ENCODE measurements around the gene NAA10. TPM values are rescaled to one million over a fixed set of nuclear protein-coding genes. Genes with fewer than 3 reads are reported as not detected.

Gene NAA10
- total and polyA plus RNA-seq, 5 experiments from 2014 or later, result 66.8 to 80.8 (median 72.1) TPM

DNA sequence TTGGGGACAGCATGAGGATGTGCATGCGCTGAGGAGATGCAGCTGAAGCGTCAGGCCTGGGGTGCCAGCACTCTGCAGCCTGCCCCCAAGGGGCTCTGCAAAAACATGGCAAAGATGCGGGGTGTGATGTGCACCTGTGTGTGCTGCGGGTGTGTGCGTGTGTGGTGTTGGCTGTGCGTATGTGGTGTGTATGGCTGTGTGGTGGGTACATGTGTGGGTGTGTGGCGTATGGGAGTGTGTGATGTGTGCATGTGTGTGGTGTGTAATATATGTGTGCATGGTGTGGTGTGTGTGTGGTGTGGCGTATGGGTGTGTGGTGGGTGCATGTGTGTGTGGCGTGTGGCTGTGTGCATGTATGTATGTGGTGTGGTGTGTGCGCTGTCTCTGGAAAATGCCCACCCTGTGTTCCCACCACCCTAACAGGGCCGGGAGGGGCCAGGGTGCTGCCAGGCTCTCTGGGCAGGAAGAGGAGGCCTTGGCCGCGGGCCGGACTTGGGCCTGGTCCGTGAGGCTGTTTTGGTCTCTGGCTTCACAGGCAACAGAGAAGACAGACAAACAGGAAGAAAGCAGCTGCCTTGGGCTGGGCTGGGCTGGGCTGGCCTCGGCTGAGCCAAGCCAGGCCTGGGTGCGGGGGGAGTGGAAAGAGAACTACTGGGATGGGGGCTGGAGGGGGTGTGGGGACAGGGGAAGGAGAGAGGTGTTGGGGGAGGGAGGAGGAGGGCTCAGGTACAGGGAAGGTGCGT is 31.4 kb downstream of the NAA10 start:
- DNase-seq (no peak), ATAC-seq (peak in 1 of 2 donors; percentile 5)
- Mint-ChIP-seq H3K27ac (peak overlapping the region in 9 of 10 donors; percentile 52 to 97 (median 72)), H3K4me1 (peaks cover 27 to 58% (median 51%) of the 10 kb centered on the region in 4 donors), H3K9me3 (peaks cover 0 to 6% (median 0%) of the 10 kb centered on the region in 9 donors), H3K4me3 (peak overlapping the region; percentile 36 to 75 (median 62)), H3K36me3 (peaks cover 0 to 3% (median 0%) of the 10 kb centered on the region in 3 donors), H3K27me3 (peaks cover 0 to 1% (median 0%) of the 10 kb centered on the region in 5 donors)
- POLR2A ChIA-PET, result interaction anchor here (0.6 to 11.6 kb wide), 6 partner anchors 10 to 872 kb away, joined by 3 to 144 read pairs (median 3); partner anchors contain the start of gene ARHGAP4

DNA sequence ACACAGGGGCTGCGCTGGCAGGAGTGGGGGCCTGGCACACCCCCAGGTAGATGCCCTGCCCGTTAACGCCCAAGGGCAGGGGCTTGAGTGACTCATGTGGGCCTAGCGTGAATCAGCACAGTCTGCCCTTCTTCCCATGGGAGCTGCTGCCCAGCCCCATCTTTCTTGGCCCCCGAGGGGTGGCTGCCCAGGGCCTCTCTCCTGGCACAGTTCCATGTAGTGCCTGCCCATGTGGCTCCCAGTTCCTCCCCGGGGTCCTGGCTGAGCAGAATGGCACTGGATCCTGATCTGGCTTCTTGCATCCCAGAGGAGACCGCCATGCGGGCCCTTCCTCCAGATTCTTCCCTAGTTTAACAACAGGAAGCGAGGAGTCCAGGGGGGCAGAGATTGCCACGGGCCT is 32.5 kb downstream of the NAA10 start:
- DNase-seq (no peak), ATAC-seq (no peak)
- Mint-ChIP-seq H3K9me3 (peaks cover 0 to 6% (median 0%) of the 10 kb centered on the region in 9 donors), H3K36me3 (peaks cover 0 to under 1% (median 0%) of the 10 kb centered on the region in 3 donors), H3K4me3 (peak overlapping the region in 2 of 10 donors; percentile 37 to 43), H3K27ac (peak overlapping the region in 1 of 10 donors; percentile 41), H3K27me3 (peaks cover 0 to 1% (median 0%) of the 10 kb centered on the region in 5 donors), H3K4me1 (peaks cover 27 to 58% (median 50%) of the 10 kb centered on the region in 4 donors)
- POLR2A ChIA-PET, result interaction anchor here (0.7 to 11.6 kb wide), 3 partner anchors 22 to 142 kb away, joined by 4 to 144 read pairs (median 4); partner anchors contain the start of gene ARHGAP4

DNA sequence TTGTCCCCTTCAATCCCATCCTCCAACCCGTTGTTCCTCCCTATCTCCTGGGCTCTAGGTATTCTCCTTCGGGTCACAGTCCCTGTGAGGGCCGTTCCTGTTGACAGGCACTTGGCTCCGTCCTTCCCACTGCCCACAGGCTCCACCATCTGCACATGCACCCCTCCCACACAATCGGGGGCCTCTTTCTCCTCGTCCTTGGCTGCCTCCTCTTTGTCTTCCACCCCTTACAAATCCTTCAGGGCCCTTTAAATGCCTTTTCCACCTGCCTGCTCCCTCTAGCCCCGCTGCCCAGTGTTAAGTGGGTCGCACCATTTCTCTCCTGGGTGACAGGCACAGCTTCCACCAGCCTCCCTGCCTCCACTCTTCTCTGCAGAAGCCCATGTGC is 33.1 kb downstream of the NAA10 start:
- ATAC-seq, result no peak
- H3K27ac Mint-ChIP-seq, result peak overlapping the region in 8 of 10 donors; percentile 34 to 84 (median 60)
- POLR2A ChIA-PET, result interaction anchor here (0.7 to 11.6 kb wide), 3 partner anchors 23 to 142 kb away, joined by 4 to 144 read pairs (median 4); partner anchors contain the start of gene ARHGAP4

DNA sequence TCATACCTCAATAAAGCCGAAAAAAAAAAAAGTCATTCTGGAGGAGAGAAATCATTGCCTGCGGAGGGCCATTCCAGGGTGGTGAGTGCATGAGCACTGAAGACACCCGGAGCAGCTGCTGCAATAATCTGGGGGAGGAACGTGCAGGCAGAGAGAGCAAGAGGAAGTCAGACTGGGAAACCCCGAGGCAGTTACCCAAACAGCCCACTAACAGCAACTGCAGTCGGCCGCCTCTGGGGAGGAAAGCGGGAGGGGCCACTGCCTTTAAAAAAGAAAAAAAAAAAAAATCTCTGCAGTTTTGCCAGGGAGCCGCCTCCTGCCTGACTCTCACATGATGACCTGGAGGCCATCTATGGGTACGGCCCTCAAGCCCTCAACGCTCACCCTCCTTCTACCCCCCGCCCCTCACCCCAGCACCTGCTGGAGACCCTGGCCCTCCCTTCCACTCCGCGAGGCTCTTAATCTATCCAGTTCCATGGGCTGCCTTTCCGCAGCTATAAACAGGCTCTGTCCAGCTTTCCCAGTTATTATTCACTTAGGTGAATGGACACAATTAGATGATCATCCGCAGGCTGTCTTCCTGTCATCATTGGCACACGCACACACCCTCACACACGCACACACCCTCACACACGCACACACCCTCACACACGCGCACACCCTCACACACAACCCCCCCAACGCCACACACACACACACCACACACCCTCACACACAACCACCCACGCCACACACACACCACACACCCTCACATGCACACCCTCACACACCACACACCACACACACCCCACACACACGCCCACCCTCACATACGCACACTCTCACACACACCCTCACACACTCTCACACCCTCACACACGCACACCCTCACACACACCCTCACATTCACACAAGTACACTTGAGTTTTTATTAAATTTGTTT is 33.7 kb downstream of the NAA10 start:
- Mint-ChIP-seq H3K27ac (peak overlapping the region in 7 of 10 donors; percentile 9 to 85 (median 37)), H3K27me3 (peaks cover 0 to 1% (median 0%) of the 10 kb centered on the region in 5 donors), H3K4me1 (peaks cover 30 to 57% (median 49%) of the 10 kb centered on the region in 4 donors), H3K4me3 (peak overlapping the region; percentile 3 to 76 (median 64)), H3K36me3 (no peaks in the 10 kb centered on the region), H3K9me3 (peaks cover 0 to 6% (median 0%) of the 10 kb centered on the region in 9 donors)
- POLR2A ChIA-PET, result interaction anchor here (0.7 to 1.4 kb wide), 6 partner anchors 8 to 330 kb away, joined by 3 to 5 read pairs (median 4); no protein-coding TSS in a partner anchor
- peak; percentile 37 to 80 (median 56) for DNase-seq
- ATAC-seq, result peak; percentile 83 to 88

More for the DNA sequence above, 33.1 kb downstream of the NAA10 start:
- peaks cover 0 to 1% (median 0%) of the 10 kb centered on the region in 5 donors for H3K27me3 Mint-ChIP-seq
- no peak for DNase-seq
- H3K36me3 Mint-ChIP-seq, result no peaks in the 10 kb centered on the region
- peaks cover 27 to 58% (median 50%) of the 10 kb centered on the region in 4 donors for H3K4me1 Mint-ChIP-seq
- peaks cover 0 to 6% (median 0%) of the 10 kb centered on the region in 9 donors for H3K9me3 Mint-ChIP-seq
- peak overlapping the region in 8 of 10 donors; percentile 43 to 76 (median 57) for H3K4me3 Mint-ChIP-seq

DNA sequence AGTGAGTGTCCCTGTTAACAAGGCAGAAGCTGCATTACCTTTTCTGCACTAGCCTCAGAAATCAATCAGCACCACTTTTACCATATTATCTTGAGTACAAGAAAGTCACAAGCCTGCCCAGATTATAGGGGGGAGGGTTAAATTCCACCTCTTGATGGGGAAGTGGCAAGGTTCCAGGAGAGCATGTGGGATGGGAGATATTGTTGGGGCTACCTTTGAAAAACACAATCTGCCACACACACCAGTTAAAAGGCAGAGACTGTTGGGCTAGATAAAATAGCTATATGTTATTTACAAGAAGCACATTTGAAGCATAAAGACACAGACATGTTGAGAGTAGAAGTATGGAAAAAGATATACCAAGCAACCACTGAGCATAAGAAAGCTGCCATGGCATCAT is 36.9 kb downstream of the NAA10 start:
- Mint-ChIP-seq H3K9me3 (peaks cover 0 to 7% (median 0%) of the 10 kb centered on the region in 9 donors), H3K4me1 (peaks cover 13 to 31% (median 27%) of the 10 kb centered on the region in 4 donors), H3K4me3 (no peak overlapping the region), H3K27me3 (peaks cover 0 to 1% (median 0%) of the 10 kb centered on the region in 5 donors), H3K27ac (no peak overlapping the region), H3K36me3 (no peaks in the 10 kb centered on the region)
- POLR2A ChIA-PET, result interaction anchor here (0.7 kb wide), 1 partner anchor 430 kb away, joined by 4 read pairs; no protein-coding TSS in a partner anchor
- no peak for DNase-seq
- ATAC-seq, result no peak

DNA sequence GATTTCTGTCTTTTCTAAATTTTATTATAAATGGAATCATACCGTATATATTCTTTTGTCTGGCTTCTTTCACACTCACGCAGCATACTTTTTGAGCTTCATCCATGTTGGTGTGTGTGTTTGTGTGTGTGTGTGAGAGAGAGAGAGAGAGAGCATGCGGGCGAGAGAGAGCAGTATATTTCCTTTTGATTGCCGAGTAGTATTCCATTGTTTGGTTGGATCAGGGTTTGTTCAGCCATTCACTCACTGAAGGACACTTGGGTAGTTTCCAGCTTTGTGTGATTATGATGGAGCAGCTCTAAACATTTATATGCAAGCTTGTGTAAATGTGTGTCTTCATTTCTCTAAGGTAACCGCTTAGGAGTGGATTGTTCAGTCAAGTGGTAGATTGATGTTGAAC is 45.7 kb downstream of the NAA10 start:
- Mint-ChIP-seq H3K4me1 (peaks cover 0 to 11% (median 0%) of the 10 kb centered on the region in 4 donors), H3K36me3 (no peaks in the 10 kb centered on the region), H3K9me3 (peaks cover 0 to 3% (median 0%) of the 10 kb centered on the region in 9 donors), H3K4me3 (no peak overlapping the region), H3K27ac (no peak overlapping the region), H3K27me3 (peaks cover 0 to 10% (median 2%) of the 10 kb centered on the region in 5 donors)
- ATAC-seq, result no peak
- POLR2A ChIA-PET, result interaction anchor here (0.7 to 0.9 kb wide), 2 partner anchors 37 to 175 kb away, joined by 3 to 6 read pairs; partner anchors contain the start of gene ARHGAP4
- DNase-seq, result no peak

DNA sequence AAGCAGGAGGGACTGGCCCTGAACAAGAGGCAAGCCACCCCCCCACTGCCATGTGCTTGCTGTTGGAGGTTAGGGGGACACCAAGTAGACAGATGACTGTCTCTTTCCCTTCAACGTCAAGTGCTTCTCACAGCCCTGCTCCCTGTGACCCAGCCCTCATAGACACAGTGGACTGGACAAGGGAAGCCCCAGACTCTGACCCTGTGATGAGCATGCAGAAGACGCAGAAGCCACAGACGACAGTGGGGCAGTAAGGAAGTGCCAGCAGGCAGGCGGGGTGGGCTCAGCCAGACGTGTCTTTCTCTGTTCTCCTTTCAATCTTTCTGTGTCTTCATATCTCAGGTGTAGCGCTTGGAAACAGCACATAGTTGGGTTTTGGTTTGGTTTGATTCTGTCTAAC is 46.5 kb downstream of the NAA10 start:
- Mint-ChIP-seq H3K27ac (no peak overlapping the region), H3K9me3 (peaks cover 0 to 3% (median 0%) of the 10 kb centered on the region in 9 donors), H3K4me1 (peaks cover 0 to 11% (median 0%) of the 10 kb centered on the region in 4 donors), H3K27me3 (peaks cover 0 to 16% (median 2%) of the 10 kb centered on the region in 5 donors), H3K4me3 (peak overlapping the region in 1 of 10 donors; percentile 28), H3K36me3 (no peaks in the 10 kb centered on the region)
- DNase-seq (no peak), ATAC-seq (no peak)
- POLR2A ChIA-PET, result interaction anchor here (0.7 to 0.9 kb wide), 2 partner anchors 37 to 58 kb away, joined by 3 to 4 read pairs; partner anchors contain the start of gene ARHGAP4

DNA sequence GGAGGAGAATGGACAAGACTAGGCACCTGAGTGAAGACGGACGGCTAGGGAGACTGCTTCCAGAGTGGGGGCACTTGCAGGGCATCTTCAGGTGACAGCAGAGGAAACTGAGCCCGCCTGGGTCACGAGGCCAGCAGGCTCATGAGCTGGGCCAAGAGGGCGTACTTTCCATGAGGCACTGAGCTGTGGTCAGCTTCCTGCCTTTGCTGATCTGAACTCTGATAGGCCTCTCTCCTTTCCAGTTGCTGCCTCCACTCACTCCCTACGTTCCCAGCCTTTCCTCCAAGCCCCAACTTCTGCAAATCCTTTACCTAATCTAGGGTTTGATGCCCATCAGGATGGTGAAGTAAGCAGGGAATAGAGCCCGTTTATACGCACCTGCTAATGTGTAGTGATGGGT is 47.5 kb downstream of the NAA10 start:
- Mint-ChIP-seq H3K9me3 (peaks cover 0 to 3% (median 0%) of the 10 kb centered on the region in 9 donors), H3K4me3 (peak overlapping the region in 3 of 10 donors; percentile 22 to 43 (median 25)), H3K27me3 (peaks cover 2 to 22% (median 3%) of the 10 kb centered on the region in 5 donors), H3K4me1 (peaks cover 0 to 11% (median 0%) of the 10 kb centered on the region in 4 donors), H3K36me3 (no peaks in the 10 kb centered on the region), H3K27ac (no peak overlapping the region)
- no peak for ATAC-seq
- POLR2A ChIA-PET, result interaction anchor here (0.5 kb wide), 1 partner anchor 12 kb away, joined by 3 read pairs; no protein-coding TSS in a partner anchor
- DNase-seq, result no peak

DNA sequence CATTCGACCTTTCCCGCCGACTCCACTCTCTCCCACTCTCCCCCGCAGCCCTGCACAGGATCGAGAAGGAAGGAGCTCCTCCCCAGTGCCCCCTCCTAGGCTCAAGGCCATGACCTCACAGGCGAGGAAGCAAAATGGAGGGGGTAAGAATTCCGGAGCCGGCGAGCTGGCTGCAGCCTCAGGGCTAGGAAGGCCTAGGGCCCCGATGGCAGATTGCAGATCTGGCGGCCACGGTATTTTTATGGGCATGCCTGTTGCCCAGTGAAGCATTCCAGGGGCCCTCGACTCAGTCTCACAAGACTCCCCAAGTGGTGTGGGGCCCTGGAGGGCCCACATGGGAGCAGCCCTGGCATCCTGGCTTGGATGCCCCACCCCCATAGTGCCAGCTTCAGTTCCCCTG is 47.9 kb downstream of the NAA10 start:
- Mint-ChIP-seq H3K36me3 (no peaks in the 10 kb centered on the region), H3K27me3 (peaks cover 3 to 25% (median 4%) of the 10 kb centered on the region in 5 donors), H3K4me3 (peak overlapping the region in 6 of 10 donors; percentile 18 to 63 (median 31)), H3K4me1 (peaks cover 0 to 11% (median 0%) of the 10 kb centered on the region in 4 donors), H3K9me3 (peaks cover 0 to 3% (median 0%) of the 10 kb centered on the region in 9 donors), H3K27ac (no peak overlapping the region)
- no peak for DNase-seq
- POLR2A ChIA-PET, result interaction anchor here (0.7 kb wide), 1 partner anchor 58 kb away, joined by 3 read pairs; no protein-coding TSS in a partner anchor
- no peak for ATAC-seq

DNA sequence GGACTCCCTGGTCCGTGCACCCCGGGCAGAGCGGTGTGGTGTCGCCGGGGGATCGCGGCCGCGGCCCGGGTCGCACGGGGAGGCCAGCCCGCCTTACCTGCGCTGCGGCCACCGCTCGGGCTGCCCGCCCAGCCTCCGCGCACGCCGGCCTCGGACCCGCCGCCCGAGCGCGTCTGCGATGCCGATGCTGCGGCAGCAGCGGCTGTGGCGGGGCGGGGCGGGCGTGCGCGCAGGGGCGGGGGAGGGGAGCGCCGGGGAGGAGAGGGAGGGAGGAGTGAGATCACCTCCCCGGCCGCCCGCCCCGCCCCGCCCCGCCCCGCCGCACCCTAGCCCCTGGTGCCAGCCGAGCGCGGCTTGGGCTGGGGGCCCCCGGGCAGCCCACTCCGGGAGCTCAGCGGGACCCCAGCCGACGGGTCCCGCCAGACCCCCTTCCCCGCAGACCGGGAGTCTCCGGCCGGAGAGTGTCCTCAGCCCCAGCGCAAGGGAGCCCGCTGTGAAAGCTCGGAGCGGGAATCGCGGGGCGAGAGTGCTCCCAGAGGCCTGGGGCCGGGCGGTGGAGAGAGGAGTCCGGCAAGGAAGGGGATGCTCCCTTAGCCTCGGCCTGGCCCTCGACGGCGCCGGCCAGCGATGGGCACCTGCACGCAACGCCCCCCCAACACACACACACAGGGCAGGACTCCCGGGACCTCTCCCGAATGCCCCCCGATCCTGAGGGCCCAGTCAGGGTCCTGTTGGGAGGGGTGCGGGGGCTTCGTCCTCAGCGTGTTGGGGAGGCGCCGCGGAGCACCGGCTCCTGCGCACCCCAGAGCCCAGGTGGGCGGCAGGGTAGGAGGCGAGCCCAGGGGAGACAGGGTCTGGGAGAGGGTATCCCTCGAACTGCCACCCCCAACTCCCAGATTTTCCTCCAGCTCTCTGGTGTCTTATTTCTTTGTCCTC is 48.6 kb downstream of the NAA10 start, which contains the start of gene L1CAM:
Gene L1CAM, minus strand, starts transcription at position 206 of the 936 bp plus-strand sequence. CDS start 10,337 bp downstream, outside the sequence.
- no peaks in the 10 kb centered on the region for H3K36me3 Mint-ChIP-seq
- H3K27me3 Mint-ChIP-seq, result peaks cover 3 to 27% (median 4%) of the 10 kb centered on the region in 5 donors
- H3K27ac Mint-ChIP-seq, result no peak within 1 kb of the TSS
- peaks cover 0 to 11% (median 0%) of the 10 kb centered on the region in 4 donors for H3K4me1 Mint-ChIP-seq
- ATAC-seq, result peak; percentile 30 to 46
- POLR2A ChIA-PET, result interaction anchor here (0.7 kb wide), 1 partner anchor 59 kb away, joined by 3 read pairs; no protein-coding TSS in a partner anchor
- H3K9me3 Mint-ChIP-seq, result peaks cover 0 to 3% (median 0%) of the 10 kb centered on the region in 9 donors
- H3K4me3 Mint-ChIP-seq, result peak within 1 kb of the TSS in 8 of 10 donors; percentile 33 to 65 (median 51)
- peak in 1 of 10 donors; percentile 26 for DNase-seq
